AG10803 (cell line): Measurements from ENCODE around the gene TIAM1.
A peak's percentile ranks its signal among the peaks of the same experiment; 100 is the strongest.

Experiments
- DNase-seq: peaks from one replicate; pipeline ENCODE4 v3.0.0; 2010; ENCODE audit warnings: low read depth
- H3K4me3 ChIP-seq: 2 replicates; pipeline ENCODE4 v1.5.1; 2011; ENCODE audit warnings: mild to moderate bottlenecking, low read length, control low read depth
- CTCF ChIP-seq: conservative IDR thresholded peaks from 2 replicates; pipeline ENCODE4 v1.5.1; 2011; ENCODE audit warnings: mild to moderate bottlenecking, low read length, control low read depth, inconsistent platforms

The TIAM1 gene

GRCh38 chr21:31201548-31201947 is 142.5 kb downstream of the TIAM1 start:
- DNase-seq, result peak; percentile 41
- no peak for TF ChIP-seq CTCF
- no peak overlapping the region for H3K4me3 ChIP-seq

DNA sequence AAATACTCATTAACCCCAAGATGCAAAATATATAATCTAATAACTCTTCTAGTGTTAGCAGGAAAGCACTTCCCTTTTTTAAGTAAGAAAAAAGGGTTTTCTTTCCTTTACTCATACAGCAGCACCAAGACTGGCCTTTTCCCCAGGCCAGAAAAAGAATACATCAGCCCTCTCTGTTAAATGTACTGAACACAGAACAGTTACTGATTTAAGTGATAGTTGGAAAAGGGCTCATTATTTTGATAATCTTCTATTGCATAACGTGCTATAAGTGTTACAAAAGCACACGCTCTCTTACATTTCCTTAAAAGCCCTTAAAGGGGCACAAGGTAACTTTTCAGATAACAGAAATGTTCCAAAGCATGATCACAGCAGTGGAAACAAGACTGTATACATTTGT is 142.9 kb downstream of the TIAM1 start:
- no peak for DNase-seq
- TF ChIP-seq CTCF, result no peak
- H3K4me3 ChIP-seq, result no peak overlapping the region

DNA sequence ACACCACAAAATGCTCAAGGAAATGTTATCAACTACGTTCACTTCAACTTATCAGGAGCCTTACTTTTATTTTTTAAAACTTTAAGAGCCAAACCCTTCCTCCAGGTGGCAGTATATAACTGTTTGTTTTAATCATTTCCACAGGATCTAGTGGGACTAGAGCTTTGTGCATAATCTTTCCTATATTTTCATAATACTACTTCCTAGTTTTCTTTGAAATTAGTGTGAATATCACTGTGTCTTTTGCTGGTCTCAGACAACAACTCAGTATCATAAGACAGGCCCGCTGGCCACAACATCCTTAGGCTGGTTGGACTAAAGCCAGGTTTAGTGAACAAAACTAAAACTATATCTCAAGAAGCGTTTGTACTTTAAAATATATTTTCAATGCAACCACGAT is 145.5 kb downstream of the TIAM1 start:
- DNase-seq, result peak; percentile 44
- H3K4me3 ChIP-seq, result no peak overlapping the region
- peak; percentile 68 for TF ChIP-seq CTCF

DNA sequence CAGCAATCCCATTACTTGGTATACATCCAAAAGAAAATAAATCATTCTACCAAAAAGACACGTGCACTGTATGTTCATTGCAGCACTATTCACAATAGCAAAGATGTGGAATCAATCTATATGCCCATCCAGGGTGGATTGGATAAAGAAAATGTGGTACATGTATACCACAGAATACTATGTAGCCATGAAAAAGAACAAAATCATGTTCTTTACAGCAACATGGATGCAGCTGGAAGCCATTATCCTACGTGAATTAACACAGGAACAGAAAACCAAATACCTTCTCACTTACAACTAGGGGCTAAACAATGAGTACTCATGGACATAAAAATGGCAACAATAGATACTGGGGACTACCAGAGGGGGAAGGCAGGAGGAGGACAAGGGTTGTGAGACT is 147.3 kb downstream of the TIAM1 start:
- no peak for DNase-seq
- TF ChIP-seq CTCF, result no peak
- H3K4me3 ChIP-seq, result no peak overlapping the region

GRCh38 chr21:31195334-31196015 is 148.6 kb downstream of the TIAM1 start:
- no peak for DNase-seq
- no peak for TF ChIP-seq CTCF
- no peak overlapping the region for H3K4me3 ChIP-seq

GRCh38 chr21:31194510-31195293 is 149.4 kb downstream of the TIAM1 start:
- DNase-seq, result no peak
- no peak overlapping the region for H3K4me3 ChIP-seq
- TF ChIP-seq CTCF, result no peak

DNA sequence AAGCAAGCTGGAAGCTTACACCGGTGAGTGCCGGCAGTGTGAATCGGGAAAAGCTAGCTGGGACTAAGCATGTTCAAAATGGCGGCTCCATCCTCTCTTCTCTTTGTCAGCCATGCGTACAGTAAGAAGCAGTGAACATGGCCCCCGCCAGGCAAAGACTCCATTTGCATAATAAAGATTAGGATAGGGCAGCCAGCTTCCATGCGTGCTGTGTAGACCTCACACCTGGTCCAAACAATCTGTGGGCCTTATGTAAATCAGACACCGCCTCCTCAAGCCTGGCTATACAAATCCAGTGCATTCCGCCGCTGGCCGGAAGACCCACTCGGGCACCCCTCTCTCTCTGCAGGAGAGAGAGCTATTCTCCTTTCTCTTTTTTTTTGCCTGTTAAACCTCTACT is 150.3 kb downstream of the TIAM1 start:
- no peak for TF ChIP-seq CTCF
- DNase-seq, result no peak
- no peak overlapping the region for H3K4me3 ChIP-seq
